Suppressor macrophage (primary cell): ENCODE measurements around the gene DAB1.

Experiments
- DNase-seq, 4 experiments: peaks; one replicate each; pipeline ENCODE4 v3.0.0-alpha.2; 2020 to 2022

The DAB1 gene

GRCh38 chr1:57065442-57065841 lies 358.4 kb downstream of the DAB1 start:
- DNase-seq, result no peak

GRCh38 chr1:57064379-57065140 lies 359.3 kb downstream of the DAB1 start:
- no peak for DNase-seq

- DNase-seq, result no peak
Measured at GRCh38 chr1:57063406-57064125, 360.3 kb downstream of the DAB1 start.

GRCh38 chr1:57061369-57061768 lies 362.5 kb downstream of the DAB1 start:
- DNase-seq, result no peak

GRCh38 chr1:57060451-57060850 lies 363.4 kb downstream of the DAB1 start:
- DNase-seq, result no peak

- DNase-seq, result no peak
Measured at GRCh38 chr1:57058652-57059501, 365.0 kb downstream of the DAB1 start.

- no peak for DNase-seq
Measured at GRCh38 chr1:57048856-57049255, 375.0 kb downstream of the DAB1 start.

- DNase-seq, result no peak
Measured at GRCh38 chr1:57046462-57046861, 377.4 kb downstream of the DAB1 start.

GRCh38 chr1:57041901-57042300 lies 382.0 kb downstream of the DAB1 start:
- DNase-seq, result no peak

- no peak for DNase-seq
Measured at GRCh38 chr1:57040811-57041210, 383.0 kb downstream of the DAB1 start.

GRCh38 chr1:57036641-57037579 lies 386.9 kb downstream of the DAB1 start:
- DNase-seq, result no peak

GRCh38 chr1:57034713-57035112 lies 389.1 kb downstream of the DAB1 start:
- DNase-seq, result no peak

- DNase-seq, result no peak
Measured at GRCh38 chr1:57033222-57034001, 390.4 kb downstream of the DAB1 start.

- DNase-seq, result no peak
Measured at GRCh38 chr1:57026624-57027354, 397.1 kb downstream of the DAB1 start.

- no peak for DNase-seq
Measured at GRCh38 chr1:57024855-57025254, 399.0 kb downstream of the DAB1 start.

- DNase-seq, result no peak
Measured at GRCh38 chr1:57024428-57024827, 399.4 kb downstream of the DAB1 start.

GRCh38 chr1:57020216-57020615 lies 403.6 kb downstream of the DAB1 start:
- DNase-seq, result no peak

- DNase-seq, result no peak
Measured at GRCh38 chr1:57019236-57019839, 404.5 kb downstream of the DAB1 start.

GRCh38 chr1:57018119-57018518 lies 405.7 kb downstream of the DAB1 start:
- no peak for DNase-seq

- peak in 3 of 4 experiments; percentile 7 to 21 (median 9) for DNase-seq
Measured at GRCh38 chr1:57017717-57018116, 406.1 kb downstream of the DAB1 start.
